ENCODE data around the gene TPCN2.

TPCN2 gene

GRCh38 chr11:69083531-69084247 lies 35.0 kb downstream of the TPCN2 start:
- TF ChIP-seq, protein P1, sequence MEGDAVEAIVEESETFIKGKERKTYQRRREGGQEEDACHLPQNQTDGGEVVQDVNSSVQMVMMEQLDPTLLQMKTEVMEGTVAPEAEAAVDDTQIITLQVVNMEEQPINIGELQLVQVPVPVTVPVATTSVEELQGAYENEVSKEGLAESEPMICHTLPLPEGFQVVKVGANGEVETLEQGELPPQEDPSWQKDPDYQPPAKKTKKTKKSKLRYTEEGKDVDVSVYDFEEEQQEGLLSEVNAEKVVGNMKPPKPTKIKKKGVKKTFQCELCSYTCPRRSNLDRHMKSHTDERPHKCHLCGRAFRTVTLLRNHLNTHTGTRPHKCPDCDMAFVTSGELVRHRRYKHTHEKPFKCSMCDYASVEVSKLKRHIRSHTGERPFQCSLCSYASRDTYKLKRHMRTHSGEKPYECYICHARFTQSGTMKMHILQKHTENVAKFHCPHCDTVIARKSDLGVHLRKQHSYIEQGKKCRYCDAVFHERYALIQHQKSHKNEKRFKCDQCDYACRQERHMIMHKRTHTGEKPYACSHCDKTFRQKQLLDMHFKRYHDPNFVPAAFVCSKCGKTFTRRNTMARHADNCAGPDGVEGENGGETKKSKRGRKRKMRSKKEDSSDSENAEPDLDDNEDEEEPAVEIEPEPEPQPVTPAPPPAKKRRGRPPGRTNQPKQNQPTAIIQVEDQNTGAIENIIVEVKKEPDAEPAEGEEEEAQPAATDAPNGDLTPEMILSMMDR (IDR thresholded peaks at IDR 0.05): no peak
- H3K27me3 ChIP-seq: no peaks in the 10 kb centered on the region
- H3K4me3 ChIP-seq: no peak overlapping the region
- H3K4me1 ChIP-seq: peaks cover 0 to 8% (median 3%) of the 10 kb centered on the region in 4 donors
- no peaks in the 10 kb centered on the region for H3K9me3 ChIP-seq
- H3K36me3 ChIP-seq: peaks cover 16 to 98% (median 83%) of the 10 kb centered on the region in 3 donors
- no peak overlapping the region for H3K27ac ChIP-seq
- DNase-seq: no peak
- intact Hi-C loops (cut with DNase I; ENCODE audit: low total_unique reads): loop anchor here (10.0 kb wide), 1 partner anchor 179 kb away; the partner anchor contains the start of genes IGHMBP2 and MRPL21

GRCh38 chr11:69084371-69084770 lies 35.6 kb downstream of the TPCN2 start:
- Histone ChIP-seq H3K36me3 (peaks cover 10 to 92% (median 76%) of the 10 kb centered on the region in 3 donors), H3K27me3 (no peaks in the 10 kb centered on the region), H3K4me3 (no peak overlapping the region), H3K4me1 (peaks cover 0 to 8% (median 3%) of the 10 kb centered on the region in 4 donors), H3K9me3 (no peaks in the 10 kb centered on the region), H3K27ac (no peak overlapping the region)
- DNase-seq: no peak
- intact Hi-C loops (cut with DNase I; ENCODE audit: low total_unique reads): loop anchor here (10.0 kb wide), 1 partner anchor 180 kb away; the partner anchor contains the start of genes IGHMBP2 and MRPL21
- TF ChIP-seq, protein P1 (IDR thresholded peaks at IDR 0.05): no peak

GRCh38 chr11:69085490-69086095 lies 36.9 kb downstream of the TPCN2 start:
- DNase-seq: no peak
- Histone ChIP-seq H3K27me3 (no peaks in the 10 kb centered on the region), H3K4me1 (peaks cover 0 to 8% (median 3%) of the 10 kb centered on the region in 4 donors), H3K4me3 (no peak overlapping the region), H3K27ac (peak overlapping the region; percentile 41 to 45), H3K36me3 (peaks cover 5 to 91% (median 69%) of the 10 kb centered on the region in 3 donors), H3K9me3 (no peaks in the 10 kb centered on the region)
- intact Hi-C loops (cut with DNase I; ENCODE audit: low total_unique reads): loop anchor here (5.0 to 10.0 kb wide), 2 partner anchors 78 to 181 kb away; partner anchors contain the start of genes IGHMBP2 and MRPL21
- TF ChIP-seq, protein P1 (IDR thresholded peaks at IDR 0.05): no peak

GRCh38 chr11:69086152-69087132 lies 37.7 kb downstream of the TPCN2 start:
- no peak for DNase-seq
- H3K27ac ChIP-seq: peak overlapping the region; percentile 41 to 45
- no peaks in the 10 kb centered on the region for H3K27me3 ChIP-seq
- TF ChIP-seq, protein P1 (IDR thresholded peaks at IDR 0.05): peak in 1 of 2 experiments; percentile 12
- intact Hi-C loops (cut with DNase I; ENCODE audit: low total_unique reads): loop anchor here (5.0 to 10.0 kb wide), 2 partner anchors 79 to 182 kb away; partner anchors contain the start of genes IGHMBP2 and MRPL21
- H3K9me3 ChIP-seq: no peaks in the 10 kb centered on the region
- H3K4me3 ChIP-seq: no peak overlapping the region
- peaks cover 0 to 8% (median 3%) of the 10 kb centered on the region in 4 donors for H3K4me1 ChIP-seq
- H3K36me3 ChIP-seq: peaks cover 5 to 84% (median 63%) of the 10 kb centered on the region in 3 donors

DNA sequence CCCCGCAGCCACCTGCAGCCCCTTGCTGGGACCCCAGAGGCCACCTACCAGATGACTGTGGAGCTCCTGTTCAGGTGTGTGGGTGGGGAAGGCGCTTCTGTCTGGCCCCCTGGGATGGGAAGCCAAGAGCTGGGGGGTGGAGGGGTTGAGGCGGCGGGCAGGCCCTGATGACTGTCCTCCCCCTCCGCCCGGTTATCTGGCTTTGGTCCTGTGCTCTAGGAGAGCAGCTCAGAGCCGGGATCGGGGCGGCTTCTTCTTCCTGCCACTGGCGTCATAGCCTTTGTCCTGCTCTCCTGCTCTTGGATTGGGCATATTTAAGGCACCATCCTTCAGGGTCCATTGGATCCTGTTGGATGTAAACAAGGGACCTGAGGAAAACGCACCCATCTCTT lies 38.4 kb downstream of the TPCN2 start:
- DNase-seq: no peak
- Histone ChIP-seq H3K36me3 (peaks cover 5 to 84% (median 62%) of the 10 kb centered on the region in 3 donors), H3K27ac (peak overlapping the region; percentile 32 to 45), H3K4me3 (no peak overlapping the region), H3K27me3 (no peaks in the 10 kb centered on the region), H3K9me3 (no peaks in the 10 kb centered on the region), H3K4me1 (peaks cover 0 to 8% (median 3%) of the 10 kb centered on the region in 4 donors)
- intact Hi-C loops (cut with DNase I; ENCODE audit: low total_unique reads): loop anchor here (5.0 to 10.0 kb wide), 2 partner anchors 80 to 182 kb away; partner anchors contain the start of genes IGHMBP2 and MRPL21
- TF ChIP-seq, protein P1 (IDR thresholded peaks at IDR 0.05): no peak

Data from tibial artery (tissue), 4 donors.